A172 (cell line): ENCODE data around the gene ZNG1B. TPM values are rescaled to one million over a fixed set of nuclear protein-coding genes. Genes with fewer than 3 reads are reported as not detected.
"Not testable (repeated sequence)": the region's sequence is repeated elsewhere in the genome, so short reads cannot be mapped to it uniquely, and the experiment has no call there.

ENCODE experiments used
- DNase-seq: peaks from one replicate; pipeline ENCODE4 v3.0.0-alpha.2; 2015; ENCODE audit warnings: low spot score
- total RNA-seq: library from RNA; depleted of rRNA; stranded (reverse); fragments of >200 nt; shearing (Covaris generic); gene quantifications from 2 replicates; pipeline ENCODE4 v1.2.3, GENCODE V29; 2014

Gene ZNG1B
- total RNA-seq, 1 experiment from 2014 or later, result 30.8 TPM

DNA sequence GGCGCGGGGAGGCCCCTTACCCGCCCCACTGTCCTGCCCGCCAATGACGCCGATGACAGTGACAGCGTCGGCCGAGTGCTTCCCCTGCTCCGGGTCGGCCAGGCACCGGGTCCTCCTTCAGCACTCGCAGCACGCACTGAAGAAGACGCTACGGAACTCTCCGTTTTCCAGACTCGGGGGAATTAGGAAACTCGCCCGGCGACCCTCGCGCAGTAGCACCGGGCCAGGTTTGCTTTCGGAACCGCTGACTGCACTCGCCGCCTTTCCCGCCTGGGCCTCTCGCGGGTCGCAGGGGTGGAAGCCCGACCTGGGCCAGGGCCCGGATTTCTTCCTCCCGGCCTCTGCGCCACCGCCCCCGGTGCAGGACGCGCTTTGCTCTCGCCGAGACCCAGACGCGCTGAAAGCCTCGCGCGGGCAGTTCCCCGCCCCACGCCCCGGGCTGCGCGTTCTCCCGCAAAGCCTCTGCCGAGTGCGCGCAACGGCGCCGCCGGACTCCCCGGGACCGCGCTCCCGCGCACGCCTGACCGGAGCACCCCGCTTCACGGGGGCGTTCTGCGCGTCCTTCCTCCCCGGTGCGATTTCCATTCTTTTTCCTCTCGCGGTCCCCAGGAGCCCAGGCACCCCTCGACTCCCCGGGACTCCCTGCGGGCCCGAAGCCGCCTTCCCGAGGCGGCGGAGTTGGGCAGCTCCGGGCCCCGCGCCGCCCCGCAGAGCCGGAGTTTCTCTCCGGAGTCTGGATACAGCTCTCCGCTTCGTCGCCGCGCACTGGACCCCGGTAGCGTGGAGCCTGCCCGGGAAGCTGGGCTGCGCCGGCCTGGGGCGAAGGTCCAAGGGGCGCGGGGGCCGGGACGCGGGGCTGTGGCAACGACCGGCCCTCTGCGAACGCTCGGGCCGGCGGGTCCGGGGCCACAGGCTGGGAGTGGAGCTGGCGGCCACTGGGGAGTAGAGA lies 65.9 kb downstream of the ZNG1B start:
- DNase-seq, result not testable (repeated sequence)

DNA sequence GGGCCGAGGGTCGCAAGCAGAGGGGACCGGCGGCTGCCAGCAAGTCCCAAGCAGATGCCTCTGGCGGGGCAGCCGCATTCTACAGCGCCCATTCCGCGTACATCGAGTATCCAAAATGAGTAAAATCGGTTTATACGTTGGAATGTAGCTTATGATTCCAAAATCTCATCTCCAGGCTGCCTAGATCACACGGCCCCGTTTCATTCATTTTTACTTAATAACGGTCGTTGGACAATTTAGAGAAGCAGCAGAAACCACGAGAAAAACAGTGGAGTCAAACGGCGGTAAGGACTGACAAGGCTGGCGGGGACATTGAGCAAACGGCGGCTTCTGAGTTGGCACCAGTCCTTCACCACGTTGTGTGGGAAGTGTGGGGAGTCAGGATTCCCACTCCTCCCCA lies 66.6 kb downstream of the ZNG1B start:
- DNase-seq, result not testable (repeated sequence)

DNA sequence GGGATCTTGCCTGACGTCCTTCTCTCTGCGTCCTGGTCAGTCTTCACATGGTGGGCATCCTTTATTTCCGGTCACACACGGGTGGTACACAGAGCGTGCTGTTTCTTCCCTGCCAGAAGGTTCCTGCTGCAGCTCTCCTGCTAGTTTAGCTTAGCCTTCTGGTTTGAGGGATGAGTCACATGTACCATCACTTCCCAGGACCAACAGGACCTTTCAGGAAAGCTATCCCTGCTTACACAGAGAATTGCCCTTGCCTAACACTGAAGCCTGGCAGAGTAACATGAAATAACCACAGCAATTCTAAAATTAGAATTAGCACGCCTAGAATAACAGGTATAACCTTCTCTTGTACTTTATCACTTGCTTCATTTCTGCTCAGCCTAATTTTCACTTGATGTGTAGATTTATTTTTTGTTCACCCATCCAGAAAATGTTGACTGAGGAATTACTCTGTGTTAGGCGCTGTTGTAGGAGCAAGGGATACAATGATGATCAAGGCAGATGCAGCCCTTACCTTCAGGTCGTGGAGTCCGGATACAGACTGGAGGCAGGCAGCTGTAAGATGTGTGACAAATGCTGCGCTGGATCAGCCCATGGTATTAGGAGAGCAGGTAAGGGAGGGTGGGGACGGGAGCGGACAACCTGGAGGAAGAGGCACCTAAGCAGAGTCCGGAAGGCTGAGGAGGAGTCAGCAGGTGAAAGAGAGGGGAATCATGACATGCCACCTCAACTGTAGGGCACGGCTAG lies 70.1 kb downstream of the ZNG1B start:
- not testable (repeated sequence) for DNase-seq

DNA sequence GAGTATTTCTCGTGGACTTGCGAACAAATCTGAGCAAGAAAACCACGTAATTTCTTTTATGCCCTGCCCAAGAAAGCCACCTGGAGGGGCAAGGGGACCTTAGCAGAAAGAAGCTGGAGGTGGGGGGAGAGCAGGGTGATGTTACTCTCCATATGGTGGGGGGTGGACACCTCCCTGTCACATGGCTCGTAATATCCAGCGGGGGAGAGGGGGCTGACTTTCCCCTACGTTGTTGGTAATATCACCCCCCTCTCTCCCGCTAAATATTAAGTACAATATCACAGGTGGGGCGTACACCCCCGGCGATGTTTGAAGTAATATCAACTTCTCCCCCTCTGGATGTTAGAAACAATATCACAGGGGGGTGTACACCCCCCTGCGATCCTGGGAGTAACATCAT lies 70.7 kb downstream of the ZNG1B start:
- DNase-seq, result not testable (repeated sequence)

DNA sequence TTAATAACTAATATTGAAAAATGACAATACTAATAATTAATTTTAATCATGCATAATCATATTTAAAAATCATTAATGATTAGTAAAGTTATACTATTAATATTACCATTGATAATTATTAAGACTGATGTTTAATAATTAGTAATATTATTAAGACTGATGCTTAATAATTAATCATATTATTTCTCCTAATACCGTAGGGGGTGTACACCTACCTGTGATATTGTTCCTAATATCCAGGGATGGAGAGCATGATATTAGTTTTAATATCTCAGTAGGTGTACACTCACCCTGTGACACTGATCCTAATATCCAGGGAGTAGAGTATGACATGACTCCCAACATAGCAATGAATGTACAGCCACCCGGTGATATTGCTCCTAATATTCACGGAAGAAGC lies 73.4 kb downstream of the ZNG1B start:
- DNase-seq, result not testable (repeated sequence)

DNA sequence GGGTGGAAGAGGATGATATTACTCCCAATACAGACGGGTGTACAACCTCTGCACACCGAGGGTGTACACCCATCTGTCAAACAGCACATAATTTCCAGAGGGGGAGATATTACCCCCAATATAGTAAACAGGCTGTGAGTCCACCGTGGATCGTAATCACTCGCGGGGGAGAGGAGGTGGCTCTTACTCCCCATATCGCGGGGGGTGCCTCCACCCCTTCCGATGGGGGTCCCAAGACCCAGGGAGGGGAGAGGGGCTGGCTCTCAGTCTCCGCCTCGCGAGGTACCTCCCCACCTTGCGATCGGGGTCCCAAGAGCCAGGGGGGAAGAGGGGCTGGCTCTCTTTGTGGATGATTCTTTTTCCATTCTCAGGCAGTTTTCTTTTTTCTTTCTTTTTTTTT lies 74.4 kb downstream of the ZNG1B start:
- DNase-seq, result not testable (repeated sequence)

DNA sequence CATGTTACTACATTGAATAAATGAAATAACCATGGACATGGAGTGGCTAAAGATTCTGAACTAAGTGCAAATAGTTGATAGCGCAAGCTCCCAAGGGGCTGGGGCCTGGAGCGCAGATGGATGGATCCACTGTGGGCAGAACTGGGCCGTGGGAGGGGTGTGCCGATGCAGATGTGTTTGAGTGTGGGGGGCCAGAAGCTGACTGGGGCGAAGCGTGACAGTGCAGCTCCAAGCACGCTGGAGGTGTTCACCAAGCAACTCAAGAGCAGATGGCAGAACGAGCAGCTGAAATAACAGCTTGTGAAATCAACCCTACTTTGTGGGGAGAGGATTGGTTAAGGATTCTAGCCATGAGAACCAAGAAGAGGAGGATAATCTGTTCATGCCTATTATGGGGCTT lies 78.0 kb downstream of the ZNG1B start:
- not testable (repeated sequence) for DNase-seq

DNA sequence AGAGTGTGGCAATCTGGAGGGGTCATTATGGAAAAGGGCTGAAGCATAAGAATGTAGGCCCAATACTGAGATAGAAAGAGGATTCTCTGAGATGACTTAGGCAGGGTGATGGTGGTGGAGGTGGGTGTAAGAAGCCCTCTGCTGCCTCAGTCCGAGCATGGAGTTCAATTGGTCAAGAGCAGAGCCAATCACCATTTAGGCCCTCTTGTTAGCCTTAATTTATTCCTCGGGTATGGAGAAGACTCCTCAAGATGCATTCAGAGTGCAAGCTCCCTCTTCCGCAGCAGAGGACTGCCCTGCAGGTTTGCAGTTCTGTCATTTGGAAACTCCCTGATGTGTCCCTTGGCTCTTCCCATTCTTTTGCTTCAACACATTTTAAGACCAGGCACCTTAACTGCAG lies 78.5 kb downstream of the ZNG1B start:
- DNase-seq, result not testable (repeated sequence)

DNA sequence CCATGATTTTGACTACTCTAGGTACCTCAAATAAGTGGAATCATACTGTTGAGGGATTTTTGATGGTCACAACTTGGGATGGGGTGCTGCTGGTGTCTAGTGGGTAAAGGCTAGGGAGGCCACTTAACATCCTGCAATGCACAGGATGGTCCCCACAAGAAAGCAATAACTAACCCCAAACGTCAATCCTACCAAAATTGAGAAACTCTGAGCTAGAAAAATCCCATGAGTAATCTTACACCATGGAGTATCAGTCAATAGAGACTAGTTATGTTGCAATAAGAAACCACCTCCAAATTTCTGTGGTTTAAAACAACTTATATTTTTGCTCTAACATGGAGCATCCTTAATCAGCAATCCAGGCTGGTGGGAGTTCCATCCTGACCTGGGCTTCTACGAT lies 79.5 kb downstream of the ZNG1B start:
- DNase-seq, result not testable (repeated sequence)

DNA sequence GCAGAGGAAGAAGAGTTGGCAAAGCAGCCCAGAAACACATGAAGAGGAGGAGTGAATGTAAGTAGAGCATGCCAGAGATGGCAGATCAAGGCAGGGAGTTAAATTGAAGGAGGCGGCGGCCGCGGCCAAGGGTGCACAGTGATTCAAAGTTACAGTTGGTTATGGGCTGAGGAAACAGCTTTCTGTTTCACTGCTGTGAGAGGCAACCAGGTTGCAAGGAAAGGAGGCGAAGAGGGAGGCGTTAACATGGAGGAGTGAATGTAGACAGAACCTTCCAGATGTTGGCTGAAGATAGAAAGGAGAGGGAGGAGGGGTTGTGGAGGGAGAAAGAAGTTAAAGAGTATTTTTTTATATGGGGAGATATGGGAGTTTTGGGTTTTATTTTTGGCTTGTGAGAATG lies 83.3 kb downstream of the ZNG1B start:
- DNase-seq, result not testable (repeated sequence)

DNA sequence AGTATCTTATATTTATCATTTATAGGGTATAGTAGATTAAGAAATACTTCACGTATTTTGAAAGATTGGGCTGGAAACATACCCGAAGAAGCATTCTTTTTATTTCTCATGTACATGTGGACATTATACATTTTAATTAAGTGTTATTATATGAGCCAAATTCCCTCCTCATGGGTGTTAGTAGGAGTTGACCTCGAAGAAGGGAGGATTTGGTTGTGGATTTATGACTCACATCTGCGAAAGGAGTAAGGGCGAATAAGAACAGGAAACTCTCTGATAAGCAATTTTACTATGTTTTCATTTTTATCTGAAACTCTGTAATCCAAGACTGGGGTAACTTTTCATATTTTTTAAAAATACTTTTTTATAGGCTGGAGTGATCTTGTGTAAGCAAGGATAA lies 84.0 kb downstream of the ZNG1B start:
- DNase-seq, result peak; percentile 5

DNA sequence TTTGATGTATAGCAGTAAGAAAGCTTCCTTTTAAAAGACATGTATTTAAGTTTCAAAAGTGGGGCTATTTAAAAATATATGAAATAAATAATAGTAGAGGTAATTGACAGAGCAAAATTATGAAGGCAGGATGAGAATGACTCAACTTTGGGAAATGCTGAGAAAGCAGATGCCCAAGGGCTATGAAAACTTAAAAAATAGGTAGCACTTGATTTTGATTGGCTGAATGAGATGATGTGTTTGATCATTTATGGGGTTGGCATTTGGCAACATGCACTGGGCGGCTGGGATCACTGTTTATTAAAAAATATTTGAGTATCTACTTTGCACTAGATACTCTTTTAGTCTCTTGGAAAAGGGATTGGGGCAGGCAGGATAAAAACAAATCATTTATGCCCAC lies 87.5 kb downstream of the ZNG1B start:
- not testable (repeated sequence) for DNase-seq

DNA sequence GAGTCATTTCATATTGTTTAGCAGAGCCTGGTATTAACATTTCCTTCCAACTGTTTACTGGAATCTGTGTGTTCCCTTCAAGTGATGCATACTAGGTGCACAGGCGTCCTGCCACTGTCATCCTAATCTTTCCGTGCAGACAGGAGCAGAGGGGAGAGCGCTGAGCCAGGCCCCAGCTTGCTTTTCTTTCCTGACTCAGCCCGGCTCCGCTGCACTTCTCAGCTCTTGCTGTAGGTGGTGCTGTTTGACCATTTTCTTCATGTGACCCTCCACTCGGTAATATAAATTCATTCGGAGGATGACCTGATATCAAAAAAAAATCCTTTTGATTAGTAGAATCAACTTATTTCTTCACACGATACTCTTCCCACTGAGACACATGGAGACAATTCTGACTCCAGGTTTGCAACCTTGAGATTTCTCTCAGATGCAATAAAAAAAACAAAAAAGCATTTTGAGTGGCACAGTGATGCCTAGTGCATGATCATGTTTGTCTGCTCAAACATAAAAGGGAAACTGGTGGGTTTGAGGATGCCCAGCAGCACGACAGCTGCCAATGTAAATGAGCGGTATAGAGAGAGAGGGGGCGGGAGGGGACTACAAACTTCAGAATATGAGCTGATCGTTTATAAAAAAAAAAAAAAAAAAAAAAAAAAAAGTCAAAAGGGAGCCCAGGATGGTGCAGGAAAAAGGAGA lies 90.0 kb downstream of the ZNG1B start:
- not testable (repeated sequence) for DNase-seq

DNA sequence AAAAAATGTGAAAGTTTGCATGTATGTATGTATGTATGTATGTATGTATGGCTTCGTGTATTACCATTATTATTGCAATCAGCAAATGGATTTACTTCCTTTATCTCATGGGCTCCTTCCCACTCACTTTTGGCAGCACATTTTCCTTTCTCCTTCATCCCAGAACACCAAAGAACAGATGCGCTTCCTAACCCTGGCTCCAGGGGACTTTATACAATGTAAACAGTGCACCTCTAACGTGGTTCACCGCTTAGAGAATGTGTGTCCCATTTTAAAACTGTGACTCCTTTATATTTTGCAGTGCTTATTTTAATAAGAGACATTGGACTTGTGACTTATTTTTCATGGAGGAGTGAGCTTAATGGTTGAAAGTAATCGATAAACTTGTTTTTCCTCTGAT lies 90.6 kb downstream of the ZNG1B start:
- DNase-seq, result not testable (repeated sequence)

DNA sequence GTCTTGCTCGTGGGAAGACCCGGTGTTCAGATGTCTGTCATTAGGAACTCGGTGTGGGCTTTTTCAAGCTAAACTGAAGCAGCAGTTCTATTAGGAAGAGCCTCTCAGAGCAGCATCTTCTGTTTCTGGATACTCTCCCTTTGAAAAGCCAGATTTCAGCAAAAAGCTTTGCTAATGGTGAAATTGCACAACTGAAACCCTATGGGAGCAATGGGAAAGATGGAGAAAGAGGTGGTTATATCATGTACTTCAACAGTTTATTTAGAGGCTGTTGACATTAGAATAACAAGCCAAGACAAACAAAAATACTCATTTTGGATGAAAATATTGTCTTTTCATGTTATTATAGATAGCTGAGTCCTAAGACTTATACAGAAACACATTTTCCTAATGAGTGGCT lies 91.4 kb downstream of the ZNG1B start:
- not testable (repeated sequence) for DNase-seq

DNA sequence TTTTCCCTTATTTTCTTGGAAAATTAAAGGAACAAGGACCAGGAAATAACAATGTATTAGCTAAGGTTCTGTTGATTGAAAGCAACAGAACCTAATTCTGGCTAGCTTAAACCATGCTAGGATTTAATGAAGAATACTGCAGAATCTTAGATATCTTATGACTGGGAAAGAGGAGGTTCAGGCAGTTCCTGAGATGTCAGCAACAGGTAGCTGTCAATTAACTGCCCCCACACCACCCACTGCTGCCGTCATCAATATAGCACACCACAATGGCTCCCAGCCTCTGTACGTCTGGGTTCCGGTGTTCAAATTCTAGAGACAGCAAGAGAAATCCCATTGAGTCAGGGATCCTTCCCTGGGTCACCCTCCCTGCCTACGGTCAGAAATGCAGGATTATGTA lies 95.5 kb downstream of the ZNG1B start:
- not testable (repeated sequence) for DNase-seq

DNA sequence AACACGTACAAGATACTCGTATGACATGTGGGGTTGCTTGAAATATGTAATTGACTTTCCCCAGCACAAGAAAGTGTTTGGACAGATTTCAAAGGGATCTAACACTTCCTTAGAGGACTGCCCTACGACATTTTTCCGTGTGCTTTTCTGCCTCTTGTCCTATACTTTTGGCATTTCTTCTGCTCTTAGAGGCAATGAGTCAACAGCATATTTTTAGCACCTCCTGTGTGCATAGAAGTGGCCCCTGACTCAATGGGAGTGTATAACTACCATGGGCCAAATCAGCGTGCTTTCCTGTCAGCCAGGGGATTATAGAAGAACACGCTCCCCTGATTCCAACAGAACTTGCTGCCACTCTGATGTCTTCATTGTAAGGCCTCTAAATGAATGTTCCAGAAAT lies 99.1 kb downstream of the ZNG1B start:
- DNase-seq, result not testable (repeated sequence)

DNA sequence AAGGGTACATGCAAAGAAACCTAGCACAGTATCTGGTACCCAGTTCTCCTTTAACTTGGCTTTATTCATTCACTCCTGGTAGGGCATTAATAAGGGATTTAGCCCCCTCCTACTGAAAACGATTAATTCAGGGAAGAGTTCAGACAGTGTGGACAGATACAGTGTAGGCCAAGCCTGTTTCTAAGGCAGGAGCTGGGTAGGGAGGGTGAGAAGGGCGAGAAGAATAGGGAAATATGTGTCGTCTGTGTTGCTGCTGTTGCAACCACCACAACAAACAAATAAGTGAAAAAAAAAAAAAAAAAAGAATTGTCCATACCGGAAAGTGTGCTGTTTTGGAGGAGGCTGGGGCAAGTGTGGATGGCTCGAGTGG lies 103.3 kb downstream of the ZNG1B start:
- DNase-seq, result not testable (repeated sequence)

DNA sequence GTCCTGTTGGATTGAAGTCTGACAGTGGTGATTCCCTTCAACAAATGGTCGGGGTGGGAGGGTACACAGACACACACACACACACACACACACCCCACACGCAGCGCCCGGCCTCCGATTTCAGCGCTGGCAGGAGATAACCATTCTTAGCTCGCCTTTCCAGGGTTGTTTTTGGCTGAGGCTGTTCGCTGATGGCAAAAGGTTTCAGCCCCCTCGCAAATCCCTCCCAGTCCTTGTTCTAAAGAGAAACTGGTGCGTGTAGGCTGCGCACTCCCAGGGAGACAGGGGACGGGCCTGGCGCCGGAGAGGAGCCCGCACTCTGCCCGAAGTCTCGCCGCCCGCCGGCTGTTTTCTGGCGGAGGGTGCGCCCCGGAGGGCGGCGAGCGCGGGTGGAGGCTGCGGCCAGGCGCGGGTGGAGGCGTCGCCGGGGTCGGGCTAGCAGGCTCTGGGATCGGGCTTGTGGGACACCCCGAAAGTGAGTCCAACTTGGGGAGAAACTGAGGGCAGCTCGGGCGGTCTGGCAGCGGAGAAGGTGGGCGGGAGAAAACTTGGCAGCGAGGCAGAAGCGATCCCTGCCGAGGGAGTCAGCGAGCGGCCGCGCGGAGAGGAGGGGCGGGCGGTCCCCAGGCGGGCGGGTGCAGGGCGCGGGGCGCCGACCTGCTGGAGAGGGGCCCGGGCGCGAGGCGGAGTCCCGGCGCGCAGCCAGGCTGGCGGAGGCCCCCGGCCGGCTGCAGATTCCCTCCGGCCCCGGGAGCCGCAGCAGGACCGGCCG lies 103.9 kb downstream of the ZNG1B start:
- not testable (repeated sequence) for DNase-seq

DNA sequence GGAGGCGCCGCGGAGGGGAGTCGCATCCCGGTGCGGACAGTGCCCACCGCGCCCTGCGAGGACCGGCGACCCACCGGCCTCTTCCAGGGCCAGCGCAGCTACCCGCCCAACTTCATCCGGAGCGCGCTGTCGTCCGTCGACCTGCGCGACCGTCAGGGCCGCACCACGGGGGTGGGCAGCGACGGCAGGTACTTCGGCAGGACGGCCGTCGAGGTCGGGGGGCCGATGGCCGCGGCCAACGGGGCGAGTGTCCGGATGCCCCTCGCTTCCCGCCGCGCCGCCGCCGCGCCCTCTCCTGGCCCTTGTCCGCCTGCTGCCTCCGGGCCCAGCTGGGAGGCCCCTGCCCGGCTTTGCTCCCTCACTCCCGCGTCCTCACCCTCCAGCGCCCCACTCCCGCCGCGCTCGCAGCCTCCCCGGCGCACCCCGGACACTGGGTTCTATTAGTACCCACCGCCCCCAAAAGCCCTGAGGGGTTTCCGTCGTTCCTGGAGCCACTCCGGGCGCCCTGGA lies 104.5 kb downstream of the ZNG1B start:
- DNase-seq, result not testable (repeated sequence)

DNA sequence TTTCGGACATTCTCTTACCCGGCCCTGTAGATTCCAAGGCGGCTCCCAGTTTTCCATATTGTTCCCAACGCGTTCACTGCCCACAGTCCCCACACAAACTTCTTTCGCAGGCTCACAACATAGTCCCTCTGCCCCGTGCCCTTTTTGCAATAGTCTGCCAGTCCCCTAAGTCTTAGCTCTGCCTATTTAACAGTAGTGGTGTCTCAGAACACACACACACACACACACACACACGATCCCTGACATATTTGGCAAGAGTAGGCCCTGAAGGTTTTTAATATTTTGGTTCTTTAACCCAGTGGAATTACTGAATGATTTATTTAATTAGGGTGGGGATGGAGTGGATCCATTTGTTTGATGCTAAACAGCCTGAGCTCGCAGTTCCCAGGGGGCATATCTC lies 105.0 kb downstream of the ZNG1B start:
- not testable (repeated sequence) for DNase-seq
